IMR-90 (cell line): ENCODE results near the gene STKLD1.

Experiments used
- RAD21 ChIP-seq: IDR thresholded peaks from 2 replicates; pipeline ENCODE4 v1.6.1; 2012; ENCODE audit warnings: low read length, improper control_type of control experiment
- TF ChIP-seq, protein P1 (sequence below): fragments of 150-350 bp; IDR thresholded peaks from 2 replicates; pipeline ENCODE4 v1.6.1; 2016; ENCODE audit warnings: low read depth, mild to moderate bottlenecking, low read length, moderate library complexity, borderline replicate concordance
- TF ChIP-seq, protein P2 (sequence below): conservative IDR thresholded peaks from 2 replicates; pipeline ENCODE4 v1.5.1; 2012; ENCODE audit warnings: mild to moderate bottlenecking, low read depth, low read length, improper control_type of control experiment

- TF ChIP-seq, protein P1, sequence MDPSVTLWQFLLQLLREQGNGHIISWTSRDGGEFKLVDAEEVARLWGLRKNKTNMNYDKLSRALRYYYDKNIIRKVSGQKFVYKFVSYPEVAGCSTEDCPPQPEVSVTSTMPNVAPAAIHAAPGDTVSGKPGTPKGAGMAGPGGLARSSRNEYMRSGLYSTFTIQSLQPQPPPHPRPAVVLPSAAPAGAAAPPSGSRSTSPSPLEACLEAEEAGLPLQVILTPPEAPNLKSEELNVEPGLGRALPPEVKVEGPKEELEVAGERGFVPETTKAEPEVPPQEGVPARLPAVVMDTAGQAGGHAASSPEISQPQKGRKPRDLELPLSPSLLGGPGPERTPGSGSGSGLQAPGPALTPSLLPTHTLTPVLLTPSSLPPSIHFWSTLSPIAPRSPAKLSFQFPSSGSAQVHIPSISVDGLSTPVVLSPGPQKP = no peak
- TF ChIP-seq, protein P2, sequence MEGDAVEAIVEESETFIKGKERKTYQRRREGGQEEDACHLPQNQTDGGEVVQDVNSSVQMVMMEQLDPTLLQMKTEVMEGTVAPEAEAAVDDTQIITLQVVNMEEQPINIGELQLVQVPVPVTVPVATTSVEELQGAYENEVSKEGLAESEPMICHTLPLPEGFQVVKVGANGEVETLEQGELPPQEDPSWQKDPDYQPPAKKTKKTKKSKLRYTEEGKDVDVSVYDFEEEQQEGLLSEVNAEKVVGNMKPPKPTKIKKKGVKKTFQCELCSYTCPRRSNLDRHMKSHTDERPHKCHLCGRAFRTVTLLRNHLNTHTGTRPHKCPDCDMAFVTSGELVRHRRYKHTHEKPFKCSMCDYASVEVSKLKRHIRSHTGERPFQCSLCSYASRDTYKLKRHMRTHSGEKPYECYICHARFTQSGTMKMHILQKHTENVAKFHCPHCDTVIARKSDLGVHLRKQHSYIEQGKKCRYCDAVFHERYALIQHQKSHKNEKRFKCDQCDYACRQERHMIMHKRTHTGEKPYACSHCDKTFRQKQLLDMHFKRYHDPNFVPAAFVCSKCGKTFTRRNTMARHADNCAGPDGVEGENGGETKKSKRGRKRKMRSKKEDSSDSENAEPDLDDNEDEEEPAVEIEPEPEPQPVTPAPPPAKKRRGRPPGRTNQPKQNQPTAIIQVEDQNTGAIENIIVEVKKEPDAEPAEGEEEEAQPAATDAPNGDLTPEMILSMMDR = 0 out of 2 replicates have a peak, but pooled peaks have one; percentile 15
- no peak for TF ChIP-seq RAD21
Observed at GRCh38 chr9:133342069-133342406, 34.1 kb upstream of the STKLD1 start.
